Panc1 (cell line): ENCODE results near the gene DEDD.

Experiments
- POLR2AphosphoS5 ChIP-seq: IDR thresholded peaks from 2 replicates; pipeline ENCODE4 v1.6.1; 2012; ENCODE audit warnings: mild to moderate bottlenecking, low read depth, low read length, moderate library complexity
- SIN3A ChIP-seq: IDR thresholded peaks from 2 replicates; pipeline ENCODE4 v1.6.1; 2012; ENCODE audit warnings: low read depth, mild to moderate bottlenecking, low read length, moderate library complexity, borderline replicate concordance; ENCODE audit not compliant: insufficient read depth
- TCF7L2 ChIP-seq: IDR thresholded peaks from 2 replicates; pipeline ENCODE4 v1.6.1; 2011; ENCODE audit warnings: mild to moderate bottlenecking, low read depth, low read length, inconsistent platforms
- TF ChIP-seq, protein P1 (sequence below): fragments of 450-650 bp; IDR thresholded peaks from 2 replicates; pipeline ENCODE4 v1.5.1; 2017; ENCODE audit warnings: mild to moderate bottlenecking
- TF ChIP-seq, protein P2 (sequence below), 2 experiments: IDR thresholded peaks; 2 replicates each; pipeline ENCODE4 v1.6.1; 2011 to 2012; ENCODE audit warnings: low read depth in 2 of 2, control low read depth in 1 of 2, low read length in 1 of 2, mild to moderate bottlenecking in 1 of 2, moderate library complexity in 1 of 2; ENCODE audit not compliant: insufficient read depth in 1 of 2

DNA sequence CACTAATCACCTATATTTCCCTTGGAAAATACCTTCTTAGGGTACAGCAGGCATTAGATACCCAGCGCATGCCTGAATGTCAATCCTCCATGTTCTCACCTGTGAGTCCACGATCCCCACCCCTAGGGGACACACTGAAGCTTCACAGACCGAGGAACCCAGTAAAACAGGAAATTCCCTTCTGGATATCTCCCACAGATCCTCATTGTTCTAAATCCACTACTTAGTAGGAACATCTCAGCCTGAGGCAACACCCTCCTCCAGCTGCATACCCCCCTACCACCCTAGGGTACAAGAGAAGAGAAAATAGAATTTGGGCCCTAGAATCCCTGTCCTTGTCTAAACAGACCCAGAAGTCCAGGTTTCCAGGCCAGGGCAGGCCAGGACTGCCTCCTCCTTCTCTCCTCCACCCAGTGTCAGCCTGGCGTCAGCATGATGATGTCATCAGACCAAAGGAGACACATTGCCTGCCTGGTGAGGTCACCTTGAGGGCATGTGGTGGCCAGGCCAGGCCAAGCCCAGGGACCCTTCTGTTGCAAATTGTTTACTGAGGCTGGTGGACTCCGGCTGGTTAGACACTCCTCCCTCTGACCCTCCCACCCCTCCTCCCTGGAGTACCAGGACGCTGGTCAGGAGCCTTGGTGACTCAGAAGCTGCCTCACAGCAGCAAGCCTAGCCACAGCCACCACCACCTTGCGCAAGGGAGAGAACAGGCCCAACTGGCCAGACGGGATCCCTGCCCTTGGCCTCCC is 49.3 kb downstream of the DEDD start:
- TF ChIP-seq, protein P1, sequence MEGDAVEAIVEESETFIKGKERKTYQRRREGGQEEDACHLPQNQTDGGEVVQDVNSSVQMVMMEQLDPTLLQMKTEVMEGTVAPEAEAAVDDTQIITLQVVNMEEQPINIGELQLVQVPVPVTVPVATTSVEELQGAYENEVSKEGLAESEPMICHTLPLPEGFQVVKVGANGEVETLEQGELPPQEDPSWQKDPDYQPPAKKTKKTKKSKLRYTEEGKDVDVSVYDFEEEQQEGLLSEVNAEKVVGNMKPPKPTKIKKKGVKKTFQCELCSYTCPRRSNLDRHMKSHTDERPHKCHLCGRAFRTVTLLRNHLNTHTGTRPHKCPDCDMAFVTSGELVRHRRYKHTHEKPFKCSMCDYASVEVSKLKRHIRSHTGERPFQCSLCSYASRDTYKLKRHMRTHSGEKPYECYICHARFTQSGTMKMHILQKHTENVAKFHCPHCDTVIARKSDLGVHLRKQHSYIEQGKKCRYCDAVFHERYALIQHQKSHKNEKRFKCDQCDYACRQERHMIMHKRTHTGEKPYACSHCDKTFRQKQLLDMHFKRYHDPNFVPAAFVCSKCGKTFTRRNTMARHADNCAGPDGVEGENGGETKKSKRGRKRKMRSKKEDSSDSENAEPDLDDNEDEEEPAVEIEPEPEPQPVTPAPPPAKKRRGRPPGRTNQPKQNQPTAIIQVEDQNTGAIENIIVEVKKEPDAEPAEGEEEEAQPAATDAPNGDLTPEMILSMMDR = no peak
- TF ChIP-seq POLR2AphosphoS5 = no peak
- TF ChIP-seq TCF7L2 = no peak
- TF ChIP-seq, protein P2, sequence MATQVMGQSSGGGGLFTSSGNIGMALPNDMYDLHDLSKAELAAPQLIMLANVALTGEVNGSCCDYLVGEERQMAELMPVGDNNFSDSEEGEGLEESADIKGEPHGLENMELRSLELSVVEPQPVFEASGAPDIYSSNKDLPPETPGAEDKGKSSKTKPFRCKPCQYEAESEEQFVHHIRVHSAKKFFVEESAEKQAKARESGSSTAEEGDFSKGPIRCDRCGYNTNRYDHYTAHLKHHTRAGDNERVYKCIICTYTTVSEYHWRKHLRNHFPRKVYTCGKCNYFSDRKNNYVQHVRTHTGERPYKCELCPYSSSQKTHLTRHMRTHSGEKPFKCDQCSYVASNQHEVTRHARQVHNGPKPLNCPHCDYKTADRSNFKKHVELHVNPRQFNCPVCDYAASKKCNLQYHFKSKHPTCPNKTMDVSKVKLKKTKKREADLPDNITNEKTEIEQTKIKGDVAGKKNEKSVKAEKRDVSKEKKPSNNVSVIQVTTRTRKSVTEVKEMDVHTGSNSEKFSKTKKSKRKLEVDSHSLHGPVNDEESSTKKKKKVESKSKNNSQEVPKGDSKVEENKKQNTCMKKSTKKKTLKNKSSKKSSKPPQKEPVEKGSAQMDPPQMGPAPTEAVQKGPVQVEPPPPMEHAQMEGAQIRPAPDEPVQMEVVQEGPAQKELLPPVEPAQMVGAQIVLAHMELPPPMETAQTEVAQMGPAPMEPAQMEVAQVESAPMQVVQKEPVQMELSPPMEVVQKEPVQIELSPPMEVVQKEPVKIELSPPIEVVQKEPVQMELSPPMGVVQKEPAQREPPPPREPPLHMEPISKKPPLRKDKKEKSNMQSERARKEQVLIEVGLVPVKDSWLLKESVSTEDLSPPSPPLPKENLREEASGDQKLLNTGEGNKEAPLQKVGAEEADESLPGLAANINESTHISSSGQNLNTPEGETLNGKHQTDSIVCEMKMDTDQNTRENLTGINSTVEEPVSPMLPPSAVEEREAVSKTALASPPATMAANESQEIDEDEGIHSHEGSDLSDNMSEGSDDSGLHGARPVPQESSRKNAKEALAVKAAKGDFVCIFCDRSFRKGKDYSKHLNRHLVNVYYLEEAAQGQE (IDR thresholded peaks at IDR 0.05; ENCODE audit: insufficient read depth in 1 of 2, low read depth in 2 of 2, low read length in 1 of 2) = no peak
- TF ChIP-seq SIN3A = no peak
